Fibroblast of pulmonary artery (primary cell): Measurements from ENCODE around the gene PNLIPRP1.

Experiments used
- DNase-seq: peaks from one replicate; pipeline ENCODE4 v3.0.0-alpha.2; 2010; ENCODE audit warnings: low read depth
- H3K4me3 ChIP-seq: replicated peaks from 2 replicates; pipeline ENCODE4 v1.5.1; 2011; ENCODE audit warnings: low read depth, mild to moderate bottlenecking, control low read depth, low read length, moderate library complexity
- CTCF ChIP-seq: IDR thresholded peaks from 2 replicates; pipeline ENCODE4 v1.5.1; 2011; ENCODE audit warnings: mild to moderate bottlenecking, control low read depth, low read length, inconsistent platforms; ENCODE audit errors: missing control alignments

The PNLIPRP1 gene

GRCh38 chr10:116554628-116555027 lies 36.1 kb upstream of the PNLIPRP1 start:
- H3K4me3 ChIP-seq = no peak overlapping the region
- no peak for TF ChIP-seq CTCF

GRCh38 chr10:116555880-116556279 lies 34.9 kb upstream of the PNLIPRP1 start:
- TF ChIP-seq CTCF = no peak
- H3K4me3 ChIP-seq = no peak overlapping the region
- DNase-seq = no peak

More at GRCh38 chr10:116554628-116555027, 36.1 kb upstream of the PNLIPRP1 start:
- no peak for DNase-seq

- no peak for DNase-seq
- H3K4me3 ChIP-seq = no peak overlapping the region
- TF ChIP-seq CTCF = no peak
Observed at GRCh38 chr10:116557305-116557880, 33.4 kb upstream of the PNLIPRP1 start.

- DNase-seq = no peak
- no peak for TF ChIP-seq CTCF
- H3K4me3 ChIP-seq = no peak overlapping the region
Observed at GRCh38 chr10:116565534-116565933, 25.2 kb upstream of the PNLIPRP1 start.

- no peak for TF ChIP-seq CTCF
- no peak for DNase-seq
- no peak overlapping the region for H3K4me3 ChIP-seq
Observed at GRCh38 chr10:116566932-116567331, 23.8 kb upstream of the PNLIPRP1 start.

- TF ChIP-seq CTCF = no peak
- no peak overlapping the region for H3K4me3 ChIP-seq
- no peak for DNase-seq
Observed at GRCh38 chr10:116567335-116567734, 23.4 kb upstream of the PNLIPRP1 start.

- H3K4me3 ChIP-seq = no peak overlapping the region
- no peak for DNase-seq
- no peak for TF ChIP-seq CTCF
Observed at GRCh38 chr10:116574797-116575196, 16.0 kb upstream of the PNLIPRP1 start.
